Colonic mucosa (tissue), 4 donors: Measurements from ENCODE around the gene NAGS. TPM values are rescaled to one million over a fixed set of nuclear protein-coding genes. Genes with fewer than 3 reads are reported as not detected.

Experiments
- DNase-seq: peaks from one replicate; pipeline ENCODE4 v3.0.0-alpha.2; 2020
- H3K27ac ChIP-seq: fragments of 200-600 bp; one replicate; pipeline ENCODE4 v1.8.0; 2021
- H3K27me3 ChIP-seq: fragments of 200-600 bp; one replicate; pipeline ENCODE4 v1.8.0; 2021
- H3K36me3 ChIP-seq: fragments of 200-600 bp; one replicate; pipeline ENCODE4 v1.8.0; 2021
- H3K4me1 ChIP-seq: fragments of 200-600 bp; one replicate; pipeline ENCODE4 v1.8.0; 2021; ENCODE audit warnings: mild to moderate bottlenecking
- H3K4me3 ChIP-seq: fragments of 200-600 bp; one replicate; pipeline ENCODE4 v1.8.0; 2021
- H3K9ac ChIP-seq, 2 donors: one replicate each; pipeline ENCODE4 v1.7.0; 2013; ENCODE audit warnings: control low read depth in 2 of 2, low read depth in 2 of 2, low read length in 2 of 2
- H3K9me3 ChIP-seq: fragments of 200-600 bp; one replicate; pipeline ENCODE4 v1.8.0; 2021
- intact Hi-C: fragments of 100-400 bp; cut with DNase I; formaldehyde crosslinking; loops from one replicate; pipeline ENCODE4 v1.14.1; 2022
- total RNA-seq, 2 donors: library from RNA; stranded (reverse); fragmentation: NEBNext Ultra II Directional in 1 of 2; extraction: Animal tissue kit (Norgen Biotek cat#: 25700) in 1 of 2; gene quantifications; one replicate each; pipeline ENCODE4 v1.2.1, GENCODE V29; 2021
- TF ChIP-seq, protein P1 (sequence below): fragments of 200-600 bp; IDR thresholded peaks from one replicate; pipeline ENCODE4 v1.8.0; 2022; ENCODE audit warnings: antibody characterized with exemption, mild to moderate bottlenecking
- donor health status: healthy.
- donor health status: DM: no; HTN: no; CAD: no.
- donor health status: DM: no; HTN: no; CAD: no.

Gene NAGS
- total RNA-seq, 2 donors from 2014 or later: 5.2 to 14.0 TPM

- H3K36me3 ChIP-seq: no peaks in the 10 kb centered on the region
- intact Hi-C loops: no loop called here
- no peaks in the 10 kb centered on the region for H3K9me3 ChIP-seq
- H3K27ac ChIP-seq: no peak overlapping the region
- DNase-seq: no peak
- H3K27me3 ChIP-seq: peaks cover 2% of the 10 kb centered on the region
- H3K4me3 ChIP-seq: no peak overlapping the region
- peaks cover 6% of the 10 kb centered on the region for H3K4me1 ChIP-seq
- TF ChIP-seq, protein P1, sequence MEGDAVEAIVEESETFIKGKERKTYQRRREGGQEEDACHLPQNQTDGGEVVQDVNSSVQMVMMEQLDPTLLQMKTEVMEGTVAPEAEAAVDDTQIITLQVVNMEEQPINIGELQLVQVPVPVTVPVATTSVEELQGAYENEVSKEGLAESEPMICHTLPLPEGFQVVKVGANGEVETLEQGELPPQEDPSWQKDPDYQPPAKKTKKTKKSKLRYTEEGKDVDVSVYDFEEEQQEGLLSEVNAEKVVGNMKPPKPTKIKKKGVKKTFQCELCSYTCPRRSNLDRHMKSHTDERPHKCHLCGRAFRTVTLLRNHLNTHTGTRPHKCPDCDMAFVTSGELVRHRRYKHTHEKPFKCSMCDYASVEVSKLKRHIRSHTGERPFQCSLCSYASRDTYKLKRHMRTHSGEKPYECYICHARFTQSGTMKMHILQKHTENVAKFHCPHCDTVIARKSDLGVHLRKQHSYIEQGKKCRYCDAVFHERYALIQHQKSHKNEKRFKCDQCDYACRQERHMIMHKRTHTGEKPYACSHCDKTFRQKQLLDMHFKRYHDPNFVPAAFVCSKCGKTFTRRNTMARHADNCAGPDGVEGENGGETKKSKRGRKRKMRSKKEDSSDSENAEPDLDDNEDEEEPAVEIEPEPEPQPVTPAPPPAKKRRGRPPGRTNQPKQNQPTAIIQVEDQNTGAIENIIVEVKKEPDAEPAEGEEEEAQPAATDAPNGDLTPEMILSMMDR: no peak
- no peak overlapping the region for H3K9ac ChIP-seq
These were observed 6.7 kb downstream of the NAGS start for GRCh38 chr17:44010966-44011647.

DNA sequence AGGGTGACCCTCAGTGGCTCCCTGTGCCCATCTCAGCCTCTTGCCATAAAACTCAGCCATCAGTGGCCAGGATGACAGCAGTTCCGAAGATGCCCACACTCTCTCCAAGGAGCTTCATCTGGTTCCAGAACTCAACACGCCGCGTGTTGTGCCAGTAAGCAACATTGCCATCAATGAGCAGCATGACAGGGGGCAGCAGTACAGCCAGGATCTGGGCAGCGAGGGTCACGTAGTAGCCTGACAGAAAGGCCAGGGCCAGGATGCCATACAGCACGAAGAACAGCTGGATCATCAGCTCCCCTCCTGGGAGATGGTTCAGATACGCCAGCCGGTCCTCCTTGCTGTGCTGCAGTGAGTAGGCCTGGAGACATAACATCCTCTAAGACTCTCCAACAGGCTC, 7.5 kb downstream of the NAGS start:
- TF ChIP-seq, protein P1: no peak
- Histone ChIP-seq H3K27ac (no peak overlapping the region), H3K36me3 (no peaks in the 10 kb centered on the region), H3K27me3 (no peaks in the 10 kb centered on the region), H3K4me1 (peaks cover 6% of the 10 kb centered on the region), H3K9ac (no peak overlapping the region), H3K4me3 (no peak overlapping the region), H3K9me3 (no peaks in the 10 kb centered on the region)
- DNase-seq: no peak
- intact Hi-C loops: no loop called here

GRCh38 chr17:44012391-44012790, 8.0 kb downstream of the NAGS start:
- intact Hi-C loops: no loop called here
- no peaks in the 10 kb centered on the region for H3K27me3 ChIP-seq
- DNase-seq: no peak
- no peak overlapping the region for H3K27ac ChIP-seq
- no peaks in the 10 kb centered on the region for H3K9me3 ChIP-seq
- no peaks in the 10 kb centered on the region for H3K36me3 ChIP-seq
- no peak overlapping the region for H3K4me3 ChIP-seq
- no peak overlapping the region for H3K9ac ChIP-seq
- H3K4me1 ChIP-seq: peaks cover 3% of the 10 kb centered on the region
- TF ChIP-seq, protein P1: no peak

- DNase-seq: no peak
- Histone ChIP-seq H3K27me3 (no peaks in the 10 kb centered on the region), H3K4me1 (peaks cover 3% of the 10 kb centered on the region), H3K9ac (no peak overlapping the region), H3K4me3 (no peak overlapping the region), H3K9me3 (no peaks in the 10 kb centered on the region), H3K27ac (no peak overlapping the region), H3K36me3 (no peaks in the 10 kb centered on the region)
- intact Hi-C loops: no loop called here
- TF ChIP-seq, protein P1: no peak
These were observed 8.5 kb downstream of the NAGS start for GRCh38 chr17:44012874-44013273.

GRCh38 chr17:44014133-44014436, 9.7 kb downstream of the NAGS start:
- H3K9me3 ChIP-seq: no peaks in the 10 kb centered on the region
- H3K27me3 ChIP-seq: no peaks in the 10 kb centered on the region
- no peak for DNase-seq
- peak overlapping the region; percentile 78 for H3K4me3 ChIP-seq
- H3K27ac ChIP-seq: no peak overlapping the region
- no peaks in the 10 kb centered on the region for H3K36me3 ChIP-seq
- TF ChIP-seq, protein P1: no peak
- intact Hi-C loops: no loop called here
- H3K9ac ChIP-seq: peak overlapping the region; percentile 82 to 93
- peaks cover 3% of the 10 kb centered on the region for H3K4me1 ChIP-seq
